ENCODE data around the gene PGF.

PGF gene

GRCh38 chr14:74898694-74899093 is 56.7 kb downstream of the PGF start:
- no peak for DNase-seq (ENCODE audit: low read depth)

- DNase-seq (ENCODE audit: low read depth) = no peak
Observed at GRCh38 chr14:74898083-74898482, 57.3 kb downstream of the PGF start.

DNA sequence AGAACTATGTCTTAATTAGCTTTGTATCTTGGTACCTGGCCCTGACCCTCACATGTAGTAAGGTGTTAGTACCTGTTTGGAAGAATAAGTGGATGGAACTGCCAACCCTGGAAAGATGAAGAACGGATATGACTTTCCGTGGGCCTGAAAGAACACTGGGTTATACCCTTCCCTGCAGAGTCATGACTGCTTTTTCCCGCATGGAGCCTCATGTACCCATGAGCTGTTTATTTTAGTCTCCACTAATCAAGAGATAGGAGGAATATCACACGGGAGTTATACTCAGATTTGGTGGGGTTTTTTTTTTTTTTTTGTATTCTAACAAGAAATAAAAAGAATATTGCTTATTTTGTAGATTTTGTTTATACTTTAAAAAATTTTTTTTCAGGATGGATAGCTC is 57.8 kb downstream of the PGF start:
- DNase-seq (ENCODE audit: low read depth) = no peak

GRCh38 chr14:74896400-74896799 is 59.0 kb downstream of the PGF start:
- DNase-seq (ENCODE audit: low read depth) = no peak

GRCh38 chr14:74893614-74894091 is 61.7 kb downstream of the PGF start:
- DNase-seq (ENCODE audit: low read depth) = no peak

DNA sequence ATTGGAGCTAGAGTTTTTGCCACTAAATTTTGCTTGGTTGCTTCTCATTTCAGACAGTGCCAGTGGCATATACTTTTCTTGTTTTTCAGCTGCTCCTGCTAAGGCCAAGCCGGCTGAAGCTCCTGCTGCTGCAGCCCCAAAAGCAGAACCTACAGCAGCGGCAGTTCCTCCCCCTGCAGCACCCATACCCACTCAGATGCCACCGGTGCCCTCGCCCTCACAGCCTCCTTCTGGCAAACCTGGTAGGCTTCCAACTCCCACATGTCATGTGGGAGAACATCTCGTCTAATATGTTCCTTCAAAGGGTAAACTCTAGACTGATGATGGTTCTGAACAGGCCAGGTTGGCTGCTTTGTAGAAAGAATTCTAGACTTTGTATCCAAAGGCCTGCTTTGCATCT is 62.7 kb downstream of the PGF start:
- no peak for DNase-seq (ENCODE audit: low read depth)

DNA sequence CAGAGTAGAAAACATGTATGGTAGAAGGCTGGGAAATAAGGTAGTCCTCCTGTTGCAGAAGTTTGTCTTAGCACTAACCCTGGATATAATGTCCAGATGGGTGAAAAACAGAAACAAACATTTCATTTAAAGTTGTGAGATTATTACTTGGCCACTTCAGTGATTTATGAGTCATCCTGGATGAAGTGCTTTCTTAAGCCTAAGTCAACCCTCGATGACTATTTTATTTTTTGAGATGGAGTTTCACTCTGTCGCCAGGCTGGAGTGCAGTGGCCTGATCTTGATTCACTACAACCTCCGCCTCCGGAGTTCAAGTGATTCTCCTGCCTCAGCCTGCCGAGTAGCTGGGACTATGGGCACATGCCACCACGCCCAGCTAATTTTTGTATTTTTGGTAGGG is 63.5 kb downstream of the PGF start:
- DNase-seq (ENCODE audit: low read depth) = no peak

Data from stimulated activated CD8-positive, alpha-beta memory T cell treated with anti-CD3 and anti-CD28 coated beads, Interleukin-15, amount 100 ng/mL, for 1 hour (primary cell).